Immature natural killer cell (primary cell): Measurements from ENCODE around the gene FOXN3. TPM values are rescaled to one million over a fixed set of nuclear protein-coding genes. Genes with fewer than 3 reads are reported as not detected.

Source experiments
- DNase-seq, 3 donors: peaks; one replicate each; pipeline ENCODE4 v3.0.0; 2022; ENCODE audit warnings: mixed read lengths in 1 of 3
- H3K27ac Mint-ChIP-seq, 6 donors: one replicate each; pipeline ENCODE4 v1.8.0; 2020; ENCODE audit warnings: mixed read lengths in 6 of 6, mild to moderate bottlenecking in 5 of 6, inconsistent platforms in 4 of 6, moderate library complexity in 3 of 6
- H3K27me3 Mint-ChIP-seq, 3 donors: one replicate each; pipeline ENCODE4 v1.8.0; 2020 to 2021; ENCODE audit warnings: low read depth in 3 of 3, mild to moderate bottlenecking in 3 of 3, mixed read lengths in 3 of 3, moderate library complexity in 3 of 3, inconsistent platforms in 1 of 3
- H3K36me3 Mint-ChIP-seq, 3 donors: one replicate each; pipeline ENCODE4 v1.8.0; 2020; ENCODE audit warnings: mixed read lengths in 3 of 3, inconsistent platforms in 2 of 3, mild to moderate bottlenecking in 2 of 3
- H3K4me1 Mint-ChIP-seq, 2 donors: one replicate each; pipeline ENCODE4 v1.8.0; 2020; ENCODE audit warnings: inconsistent platforms in 2 of 2, mild to moderate bottlenecking in 2 of 2, mixed read lengths in 2 of 2, moderate library complexity in 1 of 2
- H3K4me3 Mint-ChIP-seq, 5 donors: one replicate each; pipeline ENCODE4 v1.8.0; 2020; ENCODE audit warnings: mild to moderate bottlenecking in 5 of 5, mixed read lengths in 5 of 5, inconsistent platforms in 3 of 5, moderate library complexity in 3 of 5
- H3K9me3 Mint-ChIP-seq, 6 donors: one replicate each; pipeline ENCODE4 v1.8.0; 2020; ENCODE audit warnings: mild to moderate bottlenecking in 6 of 6, mixed read lengths in 6 of 6, inconsistent platforms in 4 of 6, moderate library complexity in 3 of 6
- polyA plus RNA-seq, 3 donors: library from polyadenylated mRNA; unstranded; fragments of 300-500 nt; fragmentation: Illumina TruSeq; gene quantifications; one replicate each; pipeline ENCODE4 v1.2.3, GENCODE V29; 2021

The FOXN3 gene
- polyA plus RNA-seq, 3 donors from 2014 or later, result 88.6 to 150 (median 102) TPM

DNA sequence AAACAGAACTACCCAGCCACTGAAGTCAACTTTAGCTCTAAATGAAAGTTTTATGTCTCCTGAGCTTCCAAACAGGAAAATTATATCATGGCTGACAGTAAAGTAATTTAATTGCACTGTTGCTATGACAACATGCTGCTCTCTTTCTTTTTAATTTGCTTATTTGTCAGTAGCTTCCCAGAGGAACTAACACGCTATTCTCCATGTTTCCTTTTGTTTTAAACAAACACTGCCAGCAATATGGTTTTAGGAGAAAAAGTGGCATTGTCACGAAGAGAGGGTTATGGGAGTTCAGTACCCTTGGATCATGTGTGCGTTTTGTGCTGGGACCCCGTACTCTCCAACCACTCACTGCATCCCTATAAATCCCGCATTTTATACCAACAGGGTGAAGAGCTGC, 1.9 kb downstream of the FOXN3 start:
- H3K4me3 Mint-ChIP-seq, result peak overlapping the region; percentile 90 to 98 (median 94)
- peaks cover 68 to 69% of the 10 kb centered on the region in 2 donors for H3K4me1 Mint-ChIP-seq
- no peak for DNase-seq

DNA sequence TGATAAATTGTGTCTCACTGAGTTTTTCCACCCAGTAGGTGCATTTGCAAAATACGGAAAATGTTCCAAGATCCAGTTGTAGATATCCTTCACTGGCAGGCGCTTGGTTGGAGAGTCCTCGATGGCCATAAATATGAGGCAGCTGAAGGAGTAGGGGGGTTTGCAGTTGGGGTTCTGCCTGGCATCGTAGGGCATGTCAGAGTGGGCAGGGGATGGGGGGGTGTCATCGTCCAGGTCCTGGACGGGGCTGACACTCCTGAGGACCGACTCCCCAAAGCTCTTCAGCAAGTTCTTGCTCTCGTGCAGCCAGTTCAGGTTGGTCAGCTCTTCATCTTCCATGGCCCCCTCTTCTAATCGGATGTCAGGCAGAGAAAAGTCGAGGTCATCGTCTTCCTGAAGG, 5.1 kb downstream of the FOXN3 start:
- Mint-ChIP-seq H3K9me3 (no peaks in the 10 kb centered on the region), H3K4me3 (no peak overlapping the region), H3K27me3 (peaks cover 8 to 11% (median 9%) of the 10 kb centered on the region in 3 donors), H3K4me1 (peaks cover 65 to 73% of the 10 kb centered on the region in 2 donors), H3K36me3 (peaks cover 7 to 20% (median 10%) of the 10 kb centered on the region in 3 donors), H3K27ac (no peak overlapping the region)
- no peak for DNase-seq

More for the DNA sequence above, 1.9 kb downstream of the FOXN3 start:
- Mint-ChIP-seq H3K27ac (peak overlapping the region; percentile 70 to 94 (median 93)), H3K27me3 (peaks cover 10 to 23% (median 22%) of the 10 kb centered on the region in 3 donors), H3K36me3 (peaks cover 4 to 16% (median 10%) of the 10 kb centered on the region in 3 donors), H3K9me3 (no peaks in the 10 kb centered on the region)

DNA sequence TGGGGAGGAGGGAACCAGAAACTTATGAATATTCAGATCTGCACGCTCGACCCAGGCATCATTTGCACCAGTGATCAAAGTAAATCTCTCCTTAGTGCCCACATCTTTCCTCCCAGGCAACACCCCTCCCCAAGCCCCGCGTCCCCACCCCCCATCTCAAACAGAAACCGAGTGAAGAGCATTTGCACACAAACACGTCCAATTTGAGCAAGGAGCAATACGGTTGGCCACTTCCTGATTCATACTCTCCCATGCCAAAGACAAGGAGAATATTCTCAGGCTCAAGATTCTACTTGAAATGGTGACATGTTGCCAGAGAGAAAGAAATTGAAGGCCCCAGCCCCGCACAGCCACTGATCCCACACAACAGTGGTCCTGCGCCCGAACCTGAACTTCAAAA, 7.1 kb downstream of the FOXN3 start:
- peaks cover 66 to 79% of the 10 kb centered on the region in 2 donors for H3K4me1 Mint-ChIP-seq
- peak overlapping the region in 3 of 5 donors; percentile 59 to 61 (median 60) for H3K4me3 Mint-ChIP-seq
- H3K27ac Mint-ChIP-seq, result peak overlapping the region in 4 of 6 donors; percentile 55 to 67 (median 59)
- DNase-seq, result no peak
- peaks cover 0 to 2% (median 0%) of the 10 kb centered on the region in 3 donors for H3K27me3 Mint-ChIP-seq
- H3K9me3 Mint-ChIP-seq, result no peaks in the 10 kb centered on the region
- peaks cover 10 to 20% (median 12%) of the 10 kb centered on the region in 3 donors for H3K36me3 Mint-ChIP-seq

DNA sequence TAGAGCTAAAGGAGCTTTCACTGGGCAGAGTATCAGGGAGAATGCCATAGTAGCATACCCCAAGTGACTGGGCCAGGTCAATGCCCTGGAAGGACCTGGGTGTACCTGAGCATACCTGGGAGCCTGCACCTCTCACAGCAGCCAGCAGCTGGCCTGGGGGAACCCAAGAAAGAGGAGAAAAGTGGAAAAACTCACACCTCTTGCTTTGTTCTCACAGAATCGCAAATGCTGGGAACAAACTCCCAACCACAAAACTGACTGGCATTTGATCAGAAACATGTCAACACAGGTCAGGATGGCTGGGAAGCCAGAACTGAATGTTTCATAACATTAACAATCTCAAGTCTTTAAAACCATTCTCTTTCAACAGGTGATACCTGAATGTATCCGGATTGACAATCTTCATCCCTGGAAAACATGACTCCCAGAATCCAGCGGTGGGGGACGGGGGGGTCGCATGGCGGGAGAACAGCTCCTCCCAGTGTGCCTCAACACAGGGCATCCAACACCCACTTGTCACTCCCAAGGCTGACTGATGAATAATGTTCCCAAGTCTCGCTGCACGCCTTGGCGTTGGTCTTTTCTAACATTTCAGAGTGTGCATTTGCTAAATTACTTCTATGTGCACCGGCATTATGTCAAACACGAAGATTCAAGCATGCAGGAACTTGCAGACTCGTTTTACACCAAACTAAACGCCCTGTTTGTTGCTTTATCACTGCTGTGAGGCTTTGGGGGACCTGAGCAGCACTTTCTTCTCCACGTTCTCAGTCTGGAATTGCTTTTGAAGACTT, 7.9 kb downstream of the FOXN3 start:
- Mint-ChIP-seq H3K27ac (peak overlapping the region in 2 of 6 donors; percentile 56), H3K4me1 (peaks cover 70 to 75% of the 10 kb centered on the region in 2 donors), H3K4me3 (peak overlapping the region in 2 of 5 donors; percentile 1 to 61), H3K27me3 (peaks cover 0 to 2% (median 0%) of the 10 kb centered on the region in 3 donors), H3K9me3 (no peaks in the 10 kb centered on the region), H3K36me3 (peaks cover 10 to 20% (median 15%) of the 10 kb centered on the region in 3 donors)
- no peak for DNase-seq

DNA sequence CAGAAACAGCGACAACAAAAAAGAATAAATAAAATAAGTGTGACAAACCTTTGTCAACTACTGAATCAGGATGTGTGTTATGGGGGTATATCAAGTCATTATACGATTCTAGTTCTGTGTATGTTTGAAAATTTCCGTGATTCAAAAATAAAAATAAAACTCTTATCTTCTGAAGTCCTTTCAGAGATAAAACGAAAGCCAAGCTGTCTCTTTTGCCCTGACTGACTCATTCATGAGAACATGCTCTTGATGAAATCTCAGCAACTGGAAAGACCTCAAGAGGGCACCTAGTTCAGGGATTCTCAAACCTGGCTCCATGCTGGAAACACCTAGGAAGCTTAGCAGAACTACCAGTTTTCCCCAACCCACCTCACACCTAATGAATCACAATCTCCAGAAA, 9.2 kb downstream of the FOXN3 start:
- peak overlapping the region in 3 of 6 donors; percentile 34 to 62 (median 45) for H3K27ac Mint-ChIP-seq

DNA sequence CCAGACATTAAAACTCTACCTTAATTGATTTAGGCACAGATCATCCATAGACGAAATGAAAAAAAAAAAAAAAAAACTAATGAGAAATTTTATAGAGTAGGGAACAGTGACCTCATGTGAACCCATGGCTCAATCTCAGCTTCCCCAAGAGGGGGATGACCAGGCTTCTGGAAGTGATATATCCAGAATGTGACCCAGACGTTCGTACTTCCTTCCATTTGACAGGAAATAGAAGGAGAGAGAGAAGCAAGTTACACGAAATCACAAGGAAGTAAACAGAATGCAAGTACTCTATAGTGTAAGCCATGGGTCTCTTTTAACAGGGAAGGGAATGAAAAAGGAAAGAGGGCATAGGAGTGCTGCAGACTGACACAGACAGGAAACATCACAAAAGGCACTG, 10.1 kb downstream of the FOXN3 start:
- Mint-ChIP-seq H3K4me3 (peak overlapping the region in 3 of 5 donors; percentile 15 to 71 (median 26)), H3K9me3 (no peaks in the 10 kb centered on the region), H3K4me1 (peaks cover 74 to 82% of the 10 kb centered on the region in 2 donors), H3K27me3 (peaks cover 2 to 5% (median 3%) of the 10 kb centered on the region in 3 donors), H3K27ac (peak overlapping the region; percentile 13 to 72 (median 27)), H3K36me3 (peaks cover 5 to 19% (median 15%) of the 10 kb centered on the region in 3 donors)
- DNase-seq, result no peak

More for the DNA sequence above, 9.2 kb downstream of the FOXN3 start:
- H3K36me3 Mint-ChIP-seq, result peaks cover 10 to 25% (median 15%) of the 10 kb centered on the region in 3 donors
- H3K4me3 Mint-ChIP-seq, result peak overlapping the region in 1 of 5 donors; percentile 46
- DNase-seq, result no peak
- H3K4me1 Mint-ChIP-seq, result peaks cover 74 to 81% of the 10 kb centered on the region in 2 donors
- peaks cover under 1 to 5% (median 2%) of the 10 kb centered on the region in 3 donors for H3K27me3 Mint-ChIP-seq
- H3K9me3 Mint-ChIP-seq, result no peaks in the 10 kb centered on the region

DNA sequence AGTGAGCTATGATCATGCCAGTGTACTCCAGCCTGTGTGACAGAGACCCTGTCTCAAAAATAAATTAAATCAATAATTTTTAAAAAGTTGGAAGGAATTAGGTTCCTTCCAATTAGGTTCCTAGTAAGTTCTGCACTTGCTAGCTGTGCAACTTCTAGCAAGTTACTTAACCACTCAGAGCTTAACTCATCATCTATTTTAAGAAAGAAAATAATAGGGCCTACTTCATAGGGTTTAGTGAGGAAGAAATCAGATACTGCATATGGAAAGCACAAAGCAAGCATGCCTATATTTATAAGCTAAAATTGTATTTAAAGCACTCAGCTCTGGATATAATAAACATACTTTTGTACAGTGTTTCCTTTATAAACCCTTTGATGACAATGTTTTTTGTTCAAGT, 10.7 kb downstream of the FOXN3 start:
- Mint-ChIP-seq H3K4me1 (peaks cover 78 to 86% of the 10 kb centered on the region in 2 donors), H3K4me3 (peak overlapping the region in 1 of 5 donors; percentile 26)
- DNase-seq, result no peak

DNA sequence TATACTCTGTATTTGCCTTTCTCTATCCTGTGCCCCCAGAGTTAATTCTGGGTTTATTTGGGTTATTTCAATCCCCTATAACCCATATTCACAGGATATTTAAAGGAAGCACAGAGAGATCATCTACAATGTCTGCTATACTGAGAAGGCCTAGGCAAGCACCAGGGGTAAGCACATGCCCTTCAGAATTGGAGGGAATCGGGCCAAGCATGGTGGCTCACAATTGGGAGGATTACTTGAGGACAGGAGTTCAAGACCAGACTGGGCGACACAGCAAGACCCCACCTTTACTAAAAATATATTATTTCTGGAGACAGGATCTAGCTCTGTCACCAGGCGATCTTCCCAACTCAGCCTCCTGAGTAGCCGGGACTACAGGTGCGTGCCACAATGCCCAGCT, 11.3 kb downstream of the FOXN3 start:
- peaks cover 0 to 15% (median 11%) of the 10 kb centered on the region in 3 donors for H3K36me3 Mint-ChIP-seq
- peak overlapping the region in 4 of 6 donors; percentile 19 to 66 (median 38) for H3K27ac Mint-ChIP-seq
- H3K4me3 Mint-ChIP-seq, result no peak overlapping the region
- H3K4me1 Mint-ChIP-seq, result peaks cover 74 to 83% of the 10 kb centered on the region in 2 donors
- DNase-seq, result no peak
- H3K27me3 Mint-ChIP-seq, result peaks cover 2 to 5% (median 3%) of the 10 kb centered on the region in 3 donors
- no peaks in the 10 kb centered on the region for H3K9me3 Mint-ChIP-seq

More for the DNA sequence above, 10.7 kb downstream of the FOXN3 start:
- Mint-ChIP-seq H3K36me3 (peaks cover 3 to 15% (median 13%) of the 10 kb centered on the region in 3 donors), H3K27me3 (peaks cover 2 to 5% (median 3%) of the 10 kb centered on the region in 3 donors), H3K9me3 (no peaks in the 10 kb centered on the region), H3K27ac (peak overlapping the region in 4 of 6 donors; percentile 25 to 72 (median 40))

DNA sequence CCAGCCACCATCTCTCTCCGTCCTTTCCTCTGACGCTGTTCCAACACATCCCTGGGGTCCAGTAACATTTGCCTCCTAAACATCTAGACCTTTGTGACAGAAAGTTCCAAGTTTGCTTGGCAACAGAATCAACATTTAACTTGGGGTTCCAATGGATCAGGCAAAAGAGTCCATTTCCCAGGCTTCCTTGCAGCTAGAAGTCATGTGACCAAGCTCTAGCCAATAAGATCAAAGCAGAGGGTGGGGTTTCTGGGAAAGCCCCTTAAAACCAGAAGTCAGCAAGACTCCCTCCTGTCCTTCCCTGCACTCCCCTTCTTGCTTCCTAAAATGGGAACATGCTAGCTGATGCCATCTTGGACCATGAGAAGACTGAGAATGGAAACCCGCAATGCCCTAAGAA, 14.7 kb downstream of the FOXN3 start:
- H3K9me3 Mint-ChIP-seq, result no peaks in the 10 kb centered on the region
- peak overlapping the region in 2 of 6 donors; percentile 7 to 48 for H3K27ac Mint-ChIP-seq
- H3K36me3 Mint-ChIP-seq, result peaks cover 0 to 11% (median 5%) of the 10 kb centered on the region in 3 donors
- no peak overlapping the region for H3K4me3 Mint-ChIP-seq
- H3K4me1 Mint-ChIP-seq, result peaks cover 79 to 84% of the 10 kb centered on the region in 2 donors
- no peak for DNase-seq
- H3K27me3 Mint-ChIP-seq, result peaks cover 2 to 7% (median 3%) of the 10 kb centered on the region in 3 donors

DNA sequence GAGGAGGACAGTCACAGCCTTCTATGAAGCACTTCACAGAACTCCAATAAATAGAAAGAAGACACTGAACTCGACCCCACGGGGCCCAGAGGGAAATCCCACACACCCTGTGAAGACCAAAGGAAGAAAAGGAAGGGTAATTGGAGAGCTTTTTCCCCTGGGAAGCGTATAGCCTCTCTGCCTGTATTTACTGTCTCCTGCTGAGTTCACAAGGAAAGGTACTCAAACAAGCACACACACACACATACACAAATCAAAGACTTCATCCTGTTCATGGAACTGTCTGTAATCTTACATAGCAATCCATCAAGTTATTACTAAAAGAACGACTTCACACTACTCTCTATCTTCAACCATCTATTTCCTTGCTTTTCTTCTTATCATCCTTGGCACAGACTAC, 15.3 kb downstream of the FOXN3 start:
- Mint-ChIP-seq H3K27me3 (peaks cover 2 to 7% (median 3%) of the 10 kb centered on the region in 3 donors), H3K9me3 (no peaks in the 10 kb centered on the region), H3K4me3 (no peak overlapping the region), H3K27ac (peak overlapping the region; percentile 8 to 52 (median 44)), H3K36me3 (peaks cover 0 to 6% (median 5%) of the 10 kb centered on the region in 3 donors), H3K4me1 (peaks cover 78 to 83% of the 10 kb centered on the region in 2 donors)
- DNase-seq, result no peak

DNA sequence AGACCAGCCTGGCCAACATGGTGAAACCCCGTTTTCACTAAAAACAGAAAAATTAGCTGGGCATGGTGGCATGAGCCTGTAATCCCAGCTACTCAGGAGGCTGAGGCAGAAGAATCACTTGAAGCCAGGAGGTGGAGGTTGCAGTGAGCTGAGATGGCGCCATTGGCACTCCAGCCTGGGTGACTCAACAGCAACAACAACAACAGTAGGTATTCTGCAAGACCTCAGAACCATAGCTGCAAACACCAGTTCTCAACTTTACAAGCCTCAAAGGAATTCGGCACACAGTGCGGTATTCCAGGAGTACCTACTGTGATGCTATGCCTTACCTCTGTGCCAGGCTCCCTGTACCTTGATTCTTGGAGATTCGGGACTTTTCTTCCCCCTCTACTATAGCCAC, 15.8 kb downstream of the FOXN3 start:
- Mint-ChIP-seq H3K4me1 (peaks cover 76 to 82% of the 10 kb centered on the region in 2 donors), H3K9me3 (no peaks in the 10 kb centered on the region), H3K27me3 (peaks cover 2 to 7% (median 3%) of the 10 kb centered on the region in 3 donors), H3K4me3 (no peak overlapping the region), H3K27ac (peak overlapping the region in 2 of 6 donors; percentile 48 to 52), H3K36me3 (peaks cover 0 to 5% (median 4%) of the 10 kb centered on the region in 3 donors)
- DNase-seq, result no peak

DNA sequence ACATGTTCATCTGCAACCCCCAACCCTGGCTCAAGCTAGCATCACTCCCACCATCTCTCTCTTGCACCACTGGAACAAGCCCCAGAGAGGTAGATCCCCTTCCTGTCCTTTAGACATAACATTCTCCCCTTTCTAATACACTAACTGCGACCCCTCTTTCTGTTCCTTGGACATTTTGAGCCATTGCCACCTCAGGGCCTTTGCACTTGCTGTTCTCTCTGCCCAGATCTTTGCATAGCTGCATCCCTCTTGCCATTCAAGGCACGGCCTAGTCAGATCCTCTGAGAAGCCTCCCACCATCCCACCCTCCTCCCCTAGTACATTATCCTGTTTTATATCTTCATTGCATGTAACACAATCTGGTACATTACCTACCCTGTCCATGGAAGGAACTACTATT, 16.5 kb downstream of the FOXN3 start:
- Mint-ChIP-seq H3K27ac (peak overlapping the region in 5 of 6 donors; percentile 18 to 78 (median 59)), H3K9me3 (no peaks in the 10 kb centered on the region), H3K4me3 (peak overlapping the region in 2 of 5 donors; percentile 9 to 18), H3K4me1 (peaks cover 80 to 85% of the 10 kb centered on the region in 2 donors), H3K27me3 (peaks cover 2 to 7% (median 3%) of the 10 kb centered on the region in 3 donors), H3K36me3 (peaks cover 0 to 10% (median 4%) of the 10 kb centered on the region in 3 donors)
- no peak for DNase-seq

DNA sequence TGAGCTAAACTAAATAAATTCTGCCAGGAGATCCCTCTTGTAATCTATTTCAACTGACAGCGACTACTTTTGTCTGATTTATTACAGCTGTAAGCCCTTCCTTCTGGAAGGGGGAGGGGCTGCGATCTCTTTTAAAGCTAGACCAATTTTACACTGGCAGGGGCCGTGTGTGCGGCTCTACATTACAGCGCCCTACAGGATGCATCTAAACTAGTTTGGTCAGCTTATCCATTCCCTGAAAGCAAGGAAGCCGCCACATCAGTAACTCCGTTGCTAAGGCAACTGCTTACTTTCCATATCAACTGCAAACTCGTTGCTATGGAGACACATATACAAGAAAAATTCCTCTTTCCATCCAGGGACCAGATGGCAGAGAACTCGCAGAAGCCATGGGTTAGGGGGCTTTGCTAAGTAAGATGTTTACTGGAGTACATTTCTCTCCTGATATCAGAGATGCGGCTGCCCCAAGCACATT, 17.4 kb downstream of the FOXN3 start:
- Mint-ChIP-seq H3K4me3 (peak overlapping the region in 1 of 5 donors; percentile 30), H3K27ac (peak overlapping the region in 4 of 6 donors; percentile 7 to 78 (median 60)), H3K27me3 (peaks cover 2 to 7% (median 3%) of the 10 kb centered on the region in 3 donors), H3K9me3 (no peaks in the 10 kb centered on the region), H3K36me3 (peaks cover 0 to 10% (median 0%) of the 10 kb centered on the region in 3 donors), H3K4me1 (peaks cover 81 to 88% of the 10 kb centered on the region in 2 donors)
- peak in 2 of 3 donors; percentile 8 to 14 for DNase-seq
